HuH-7 (cell line): Measurements from ENCODE around the gene CD276.
A peak's percentile ranks its signal among the peaks of the same experiment; 100 is the strongest.
"Not testable (repeated sequence)": the region's sequence is repeated elsewhere in the genome, so short reads cannot be mapped to it uniquely, and the experiment has no call there.

Source experiments
- DNase-seq: peaks from one replicate; pipeline ENCODE4 v3.0.0; 2011; ENCODE audit warnings: low spot score

Gene CD276

DNA sequence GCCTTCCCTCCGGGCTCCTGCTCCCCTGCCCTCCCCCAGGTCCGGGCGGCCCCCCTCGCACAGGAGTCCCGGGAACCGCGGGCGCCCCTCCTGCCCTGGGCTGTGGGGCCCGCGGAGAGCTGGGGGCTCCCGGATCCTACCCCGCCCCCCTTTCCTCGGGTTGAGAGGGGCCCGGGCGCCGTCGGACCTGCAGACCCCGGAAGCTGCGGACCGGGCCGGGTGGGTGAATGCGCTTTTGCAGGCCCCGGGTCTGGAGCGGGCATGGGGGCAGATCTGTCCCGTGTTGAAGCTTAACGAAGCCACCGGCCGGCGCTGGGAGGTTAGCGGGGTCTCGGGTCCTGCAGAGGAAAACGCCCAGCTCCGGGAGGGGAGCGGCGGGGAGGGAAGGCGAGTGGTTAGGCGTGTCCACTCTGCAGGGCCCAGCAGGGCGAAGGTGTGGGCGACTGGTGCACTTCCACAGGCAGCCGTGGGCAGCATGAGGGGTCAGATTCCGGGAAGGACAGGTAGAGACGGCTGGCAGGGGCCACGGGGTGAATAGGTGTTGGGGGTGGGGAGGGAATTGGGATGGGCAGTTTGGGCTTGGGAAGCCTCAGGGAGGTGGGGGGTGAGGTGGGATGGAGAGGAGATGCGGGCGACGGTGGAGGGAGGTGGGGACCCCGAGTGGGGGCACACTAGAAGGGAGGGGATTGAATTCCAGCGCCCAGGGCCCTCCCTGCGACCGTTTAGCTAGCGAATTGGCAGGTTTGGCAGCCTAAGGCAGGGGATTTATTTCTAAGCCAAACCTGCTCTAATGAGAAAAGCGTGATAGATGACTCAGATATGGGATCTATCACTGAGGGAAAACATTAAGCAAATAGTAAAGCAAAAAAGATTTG is 635 bp downstream of the CD276 start:
- peak; percentile 55 for DNase-seq

DNA sequence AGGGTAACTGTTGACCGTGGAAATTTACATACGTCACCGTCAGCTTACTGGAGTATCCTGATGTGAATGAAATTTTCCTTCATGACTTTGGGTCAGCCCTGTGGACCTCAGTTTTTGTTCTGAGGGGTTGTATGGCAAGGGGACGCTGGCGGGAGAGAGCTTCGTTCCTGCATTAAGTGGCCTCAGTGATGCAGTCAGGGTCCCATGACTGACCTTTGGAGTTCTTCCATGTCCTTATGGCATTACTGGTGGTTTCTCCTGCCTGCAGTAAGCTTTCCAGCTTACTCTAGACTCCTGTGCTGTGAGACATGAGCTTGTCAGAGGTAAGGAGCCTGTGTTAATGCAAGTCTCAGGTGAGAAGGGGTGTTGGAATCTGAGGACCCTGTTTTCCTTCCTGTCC is 1.8 kb downstream of the CD276 start:
- no peak for DNase-seq

DNA sequence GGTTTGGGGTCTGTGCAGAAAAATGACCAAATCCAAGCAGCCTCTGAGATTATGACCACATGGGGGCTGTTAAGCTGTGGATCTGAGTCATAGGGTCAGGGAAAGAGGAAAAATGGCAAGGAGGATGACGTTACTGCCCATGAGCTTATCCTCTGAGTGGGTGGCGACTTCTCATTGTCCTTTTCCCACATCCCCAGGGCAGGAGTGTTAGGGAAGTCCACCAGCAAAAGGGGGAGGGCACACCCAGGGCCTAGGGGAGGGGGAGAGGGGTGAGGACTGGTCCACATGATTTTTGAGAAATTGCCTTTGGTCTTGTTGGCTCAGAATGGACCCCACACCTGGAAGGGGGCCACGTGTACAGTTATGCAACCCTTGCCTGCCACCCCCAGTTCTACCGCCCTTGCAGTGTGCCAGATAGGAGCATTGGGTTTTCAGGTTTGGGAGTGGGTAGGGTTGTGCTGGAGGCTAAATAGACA is 2.6 kb downstream of the CD276 start:
- no peak for DNase-seq

- no peak for DNase-seq
Observed at GRCh38 chr15:73687351-73687750, 3.2 kb downstream of the CD276 start.

GRCh38 chr15:73688455-73688854 is 4.3 kb downstream of the CD276 start:
- DNase-seq, result no peak

GRCh38 chr15:73691396-73691795 is 7.2 kb downstream of the CD276 start:
- peak; percentile 52 for DNase-seq

GRCh38 chr15:73694419-73694818 is 10.2 kb downstream of the CD276 start:
- DNase-seq, result no peak

- no peak for DNase-seq
Observed at GRCh38 chr15:73695773-73696640, 11.8 kb downstream of the CD276 start.

- no peak for DNase-seq
Observed at GRCh38 chr15:73696641-73697001, 12.4 kb downstream of the CD276 start.

- no peak for DNase-seq
Observed at GRCh38 chr15:73697033-73697467, 12.9 kb downstream of the CD276 start.

DNA sequence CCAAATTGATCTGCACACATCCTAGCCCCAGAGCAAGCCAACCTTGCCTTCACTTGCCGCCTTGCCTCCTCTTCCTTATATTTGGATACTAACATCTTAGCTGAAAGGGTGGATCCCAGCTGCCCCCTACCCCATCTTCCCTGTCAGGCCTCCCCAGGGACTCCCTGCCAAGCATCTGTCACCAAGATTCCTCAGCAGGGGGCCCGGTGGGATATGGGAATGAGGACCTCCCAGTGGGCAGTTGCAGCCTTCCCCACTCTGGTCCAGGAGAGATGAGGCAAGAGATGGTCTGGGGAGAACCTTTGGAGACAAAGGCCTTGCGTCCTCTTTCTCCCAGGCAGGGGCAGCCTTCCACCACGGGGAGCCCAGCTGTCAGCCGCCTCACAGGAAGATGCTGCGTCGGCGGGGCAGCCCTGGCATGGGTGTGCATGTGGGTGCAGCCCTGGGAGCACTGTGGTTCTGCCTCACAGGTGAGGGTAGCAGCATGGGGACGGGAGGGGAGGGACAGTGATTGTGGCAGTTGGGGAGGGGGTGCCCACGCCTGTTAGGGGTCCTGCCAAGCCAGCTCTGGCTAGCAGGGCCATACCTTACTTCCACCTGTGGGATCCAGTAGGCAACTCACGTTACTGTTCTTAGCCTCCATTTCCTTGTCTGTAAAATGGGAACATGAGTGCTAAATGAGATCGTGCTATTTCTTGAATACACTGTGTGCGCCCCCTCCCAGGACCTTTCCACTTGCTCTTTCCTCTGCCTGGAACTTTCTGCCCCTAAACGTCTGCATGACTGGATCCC is 15.3 kb downstream of the CD276 start:
- no peak for DNase-seq

- peak; percentile 90 for DNase-seq
Observed at GRCh38 chr15:73700041-73700842, 16.1 kb downstream of the CD276 start.

DNA sequence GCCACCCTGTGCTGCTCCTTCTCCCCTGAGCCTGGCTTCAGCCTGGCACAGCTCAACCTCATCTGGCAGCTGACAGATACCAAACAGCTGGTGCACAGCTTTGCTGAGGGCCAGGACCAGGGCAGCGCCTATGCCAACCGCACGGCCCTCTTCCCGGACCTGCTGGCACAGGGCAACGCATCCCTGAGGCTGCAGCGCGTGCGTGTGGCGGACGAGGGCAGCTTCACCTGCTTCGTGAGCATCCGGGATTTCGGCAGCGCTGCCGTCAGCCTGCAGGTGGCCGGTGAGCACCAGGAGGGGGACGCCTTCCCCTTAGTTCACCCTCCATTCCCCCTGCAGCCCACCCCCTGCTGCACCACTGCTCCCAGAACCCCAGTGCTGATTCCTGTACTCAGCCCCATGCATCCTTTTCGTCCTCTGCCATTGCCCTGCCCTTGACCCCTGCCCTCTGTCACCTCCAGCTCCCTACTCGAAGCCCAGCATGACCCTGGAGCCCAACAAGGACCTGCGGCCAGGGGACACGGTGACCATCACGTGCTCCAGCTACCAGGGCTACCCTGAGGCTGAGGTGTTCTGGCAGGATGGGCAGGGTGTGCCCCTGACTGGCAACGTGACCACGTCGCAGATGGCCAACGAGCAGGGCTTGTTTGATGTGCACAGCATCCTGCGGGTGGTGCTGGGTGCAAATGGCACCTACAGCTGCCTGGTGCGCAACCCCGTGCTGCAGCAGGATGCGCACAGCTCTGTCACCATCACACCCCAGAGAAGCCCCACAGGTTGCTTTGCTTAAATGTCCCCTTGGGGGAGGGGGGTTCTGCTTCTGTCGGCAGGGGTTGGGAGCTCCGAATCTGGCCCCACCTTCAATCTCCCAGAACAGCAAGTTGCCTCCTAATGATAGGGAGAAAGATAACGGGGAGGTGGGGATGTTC is 18.4 kb downstream of the CD276 start:
- not testable (repeated sequence) for DNase-seq

GRCh38 chr15:73703601-73704000 is 19.4 kb downstream of the CD276 start:
- DNase-seq, result not testable (repeated sequence)

GRCh38 chr15:73704142-73704868 is 20.1 kb downstream of the CD276 start:
- DNase-seq, result not testable (repeated sequence)

DNA sequence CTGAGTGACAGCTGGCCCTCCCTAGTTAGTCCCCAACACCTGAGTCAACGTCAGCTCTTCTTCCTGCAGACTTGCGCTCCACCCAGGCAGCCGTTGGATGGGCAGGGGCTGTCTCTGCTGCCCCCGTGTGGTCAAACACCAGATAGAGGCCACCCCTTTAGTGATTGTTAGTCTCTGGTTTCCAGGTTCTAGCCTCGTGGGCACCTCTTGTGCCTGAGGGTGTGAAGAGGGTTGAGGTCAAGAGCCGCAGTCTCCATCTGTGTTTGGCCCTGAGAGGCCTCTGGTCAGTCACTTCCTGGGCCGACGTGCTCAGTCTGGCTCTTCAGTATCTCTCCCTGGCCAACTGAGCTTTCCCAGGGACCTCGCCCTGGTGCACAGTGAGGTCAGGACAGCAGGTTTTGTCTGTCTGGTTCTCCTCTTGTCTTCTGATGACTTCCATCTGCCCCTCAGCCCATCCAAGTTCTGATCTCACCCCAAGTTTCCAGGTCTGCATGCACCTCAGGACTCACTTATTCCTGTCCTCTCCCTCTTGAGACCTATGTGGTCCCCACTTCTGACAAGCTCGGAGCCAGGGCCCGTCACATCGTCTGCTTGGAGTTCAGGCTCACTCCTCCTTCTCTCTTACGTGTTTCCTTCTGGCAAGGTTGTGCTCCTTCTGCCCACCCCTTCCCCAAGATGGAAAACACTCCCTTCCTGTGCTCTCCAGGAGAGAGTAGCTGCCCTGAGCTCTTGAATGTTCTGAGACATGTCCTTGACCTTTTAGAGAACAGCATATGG is 20.9 kb downstream of the CD276 start:
- DNase-seq, result peak; percentile 91

GRCh38 chr15:73708691-73709090 is 24.5 kb downstream of the CD276 start:
- no peak for DNase-seq

- DNase-seq, result no peak
Observed at GRCh38 chr15:73709241-73709640, 25.1 kb downstream of the CD276 start.

DNA sequence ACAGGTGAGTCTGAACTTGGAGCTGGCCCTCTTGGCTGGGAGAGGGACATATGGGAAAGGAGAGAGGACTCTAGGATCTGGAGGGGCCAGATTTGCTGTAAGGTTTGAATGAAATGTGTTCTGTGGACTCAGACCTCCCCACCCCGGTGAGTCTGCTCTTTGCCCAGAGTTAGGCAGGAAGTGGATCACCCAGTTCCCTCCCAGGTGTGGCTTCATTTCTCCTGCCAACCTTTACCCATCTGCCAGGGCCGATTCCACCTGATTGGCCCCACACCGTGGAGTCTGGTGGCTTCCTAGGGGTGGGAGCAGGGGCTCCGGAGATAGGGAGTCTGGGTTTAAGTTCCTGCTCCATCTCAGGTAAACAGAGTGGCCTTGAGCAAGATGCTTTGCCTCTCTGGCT is 25.5 kb downstream of the CD276 start:
- no peak for DNase-seq
